ENCODE results near the gene RBM17.

RBM17 gene

GRCh38 chr10:6045878-6046772 is 42.7 kb upstream of the RBM17 start:
- no peak overlapping the region for H3K27ac ChIP-seq
- no peak for TF ChIP-seq CTCF (conservative IDR thresholded peaks at IDR 0.05)

GRCh38 chr10:6046773-6047611 is 41.8 kb upstream of the RBM17 start:
- no peak overlapping the region for H3K27ac ChIP-seq
- no peak for TF ChIP-seq CTCF (conservative IDR thresholded peaks at IDR 0.05)

GRCh38 chr10:6047847-6048246 is 41.0 kb upstream of the RBM17 start:
- no peak overlapping the region for H3K27ac ChIP-seq
- TF ChIP-seq CTCF (conservative IDR thresholded peaks at IDR 0.05) = no peak

GRCh38 chr10:6048281-6049030 is 40.4 kb upstream of the RBM17 start:
- no peak for TF ChIP-seq CTCF (conservative IDR thresholded peaks at IDR 0.05)
- H3K27ac ChIP-seq = no peak overlapping the region

- H3K27ac ChIP-seq = no peak overlapping the region
- TF ChIP-seq CTCF (conservative IDR thresholded peaks at IDR 0.05) = no peak
Measured at GRCh38 chr10:6049031-6049400, 39.8 kb upstream of the RBM17 start.

GRCh38 chr10:6050801-6051445 is 37.9 kb upstream of the RBM17 start:
- TF ChIP-seq CTCF (conservative IDR thresholded peaks at IDR 0.05) = peak; percentile 70
- H3K27ac ChIP-seq = peak overlapping the region; percentile 32; the same call in 1 of the 2 replicates
